Prostate gland (tissue), 2 donors: ENCODE results near the gene MRPL3.

ENCODE experiments used
- POLR2A ChIP-seq: fragments of 450-650 bp; IDR thresholded peaks from one replicate; pipeline ENCODE4 v1.6.1; 2016; ENCODE audit warnings: antibody characterized with exemption, mild to moderate bottlenecking
- POLR2AphosphoS5 ChIP-seq: sonication (generic); formaldehyde crosslinking; IDR thresholded peaks from one replicate; pipeline ENCODE4 v1.6.1; 2017; ENCODE audit warnings: antibody characterized with exemption
- TF ChIP-seq, protein P1 (sequence below), 4 experiments: fragments of 200-600 bp in 2 of 4; fragments of 450-650 bp in 2 of 4; sonication (generic) in 2 of 4; IDR thresholded peaks; 1 replicate in 3 of 4; 2 replicates in 1 of 4; pipeline ENCODE4 v1.5.1; 2016 to 2019; ENCODE audit warnings: antibody characterized with exemption in 4 of 4, mild to moderate bottlenecking in 2 of 4, moderate library complexity in 2 of 4

DNA sequence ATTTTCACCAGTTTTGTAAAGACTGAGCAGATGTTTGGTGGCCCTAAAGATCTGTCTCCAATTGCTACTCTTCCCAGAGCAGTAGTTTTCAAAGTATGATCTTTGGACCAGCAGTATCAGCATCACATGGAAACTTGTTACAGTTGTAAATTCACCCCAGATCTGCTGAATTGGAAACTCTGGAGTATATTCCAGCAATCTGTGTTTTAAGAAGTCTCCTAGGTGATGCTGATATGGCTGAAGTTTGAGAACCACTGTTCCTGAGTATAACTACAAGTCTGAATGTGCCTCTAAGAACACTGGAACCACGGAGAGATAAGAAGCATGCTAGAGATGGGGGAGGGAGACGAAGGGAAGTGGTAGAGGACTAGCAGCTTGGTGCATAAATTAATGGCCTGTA is 75.5 kb downstream of the MRPL3 start:
- TF ChIP-seq, protein P1, sequence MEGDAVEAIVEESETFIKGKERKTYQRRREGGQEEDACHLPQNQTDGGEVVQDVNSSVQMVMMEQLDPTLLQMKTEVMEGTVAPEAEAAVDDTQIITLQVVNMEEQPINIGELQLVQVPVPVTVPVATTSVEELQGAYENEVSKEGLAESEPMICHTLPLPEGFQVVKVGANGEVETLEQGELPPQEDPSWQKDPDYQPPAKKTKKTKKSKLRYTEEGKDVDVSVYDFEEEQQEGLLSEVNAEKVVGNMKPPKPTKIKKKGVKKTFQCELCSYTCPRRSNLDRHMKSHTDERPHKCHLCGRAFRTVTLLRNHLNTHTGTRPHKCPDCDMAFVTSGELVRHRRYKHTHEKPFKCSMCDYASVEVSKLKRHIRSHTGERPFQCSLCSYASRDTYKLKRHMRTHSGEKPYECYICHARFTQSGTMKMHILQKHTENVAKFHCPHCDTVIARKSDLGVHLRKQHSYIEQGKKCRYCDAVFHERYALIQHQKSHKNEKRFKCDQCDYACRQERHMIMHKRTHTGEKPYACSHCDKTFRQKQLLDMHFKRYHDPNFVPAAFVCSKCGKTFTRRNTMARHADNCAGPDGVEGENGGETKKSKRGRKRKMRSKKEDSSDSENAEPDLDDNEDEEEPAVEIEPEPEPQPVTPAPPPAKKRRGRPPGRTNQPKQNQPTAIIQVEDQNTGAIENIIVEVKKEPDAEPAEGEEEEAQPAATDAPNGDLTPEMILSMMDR (IDR thresholded peaks at IDR 0.05) = no peak
- TF ChIP-seq POLR2AphosphoS5 (no peak), POLR2A (no peak)
